Ovary (tissue), 3 donors: Measurements from ENCODE around the gene LRGUK.

Experiments used
- CTCF ChIP-seq, 3 donors: fragments of 450-650 bp in 2 of 3; fragments of 200-600 bp in 1 of 3; IDR thresholded peaks; one replicate each; pipeline versions ENCODE4 v1.5.1 to v1.8.0; 2016 to 2022; ENCODE audit warnings: antibody characterized with exemption in 3 of 3, mild to moderate bottlenecking in 1 of 3
- POLR2A ChIP-seq: fragments of 450-650 bp; IDR thresholded peaks from one replicate; pipeline ENCODE4 v1.6.1; 2017; ENCODE audit warnings: antibody characterized with exemption, mild to moderate bottlenecking, moderate library complexity
- donor health status: DM: no; HTN: no; CAD: no.

- TF ChIP-seq POLR2A (no peak), CTCF (IDR thresholded peaks at IDR 0.05) (no peak)
Observed at GRCh38 chr7:134174795-134175261, 47.7 kb downstream of the LRGUK start.
